Fibroblast of mammary gland (primary cell): ENCODE measurements around the gene STRC.
"Not testable (repeated sequence)": the region's sequence is repeated elsewhere in the genome, so short reads cannot be mapped to it uniquely, and the experiment has no call there.

Source experiments
- DNase-seq: peaks from one replicate; pipeline ENCODE4 v3.0.0-alpha.2; 2010; ENCODE audit warnings: low read depth
- H3K4me3 ChIP-seq: 2 replicates; pipeline ENCODE4 v1.5.1; 2011; ENCODE audit warnings: low read depth, mild to moderate bottlenecking, low read length, moderate library complexity; ENCODE audit not compliant: control insufficient read depth
- TF ChIP-seq, protein P1 (sequence below): conservative IDR thresholded peaks from 2 replicates; pipeline ENCODE4 v1.5.1; 2011; ENCODE audit warnings: low read depth, low read length, inconsistent platforms; ENCODE audit not compliant: control insufficient read depth, insufficient read depth

STRC gene

DNA sequence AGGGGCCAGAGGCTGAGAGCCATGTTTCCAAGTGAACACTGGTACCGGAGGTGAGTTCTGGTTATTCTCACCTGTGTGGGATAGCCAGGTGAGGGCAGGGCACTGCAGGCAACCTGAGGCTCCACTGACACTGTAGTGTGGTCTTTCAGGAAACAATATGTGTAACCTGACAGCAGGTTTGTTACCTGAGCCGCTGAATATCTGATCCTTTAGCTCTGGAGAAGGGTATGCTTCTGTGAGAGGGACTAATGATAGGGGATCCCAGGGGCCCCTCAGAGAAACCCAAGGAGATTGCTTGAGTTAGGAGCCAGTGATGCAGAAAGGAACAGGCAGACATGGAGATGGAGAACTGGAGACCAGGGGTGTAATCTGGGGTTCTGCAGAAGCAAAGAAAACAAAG, at the start of gene STRC:
Gene STRC (minus strand): TSS at position 101 of the 400 bp plus-strand sequence. CDS start 78 bp downstream, at position 23.
- H3K4me3 ChIP-seq, DNase-seq: not testable (repeated sequence)

DNA sequence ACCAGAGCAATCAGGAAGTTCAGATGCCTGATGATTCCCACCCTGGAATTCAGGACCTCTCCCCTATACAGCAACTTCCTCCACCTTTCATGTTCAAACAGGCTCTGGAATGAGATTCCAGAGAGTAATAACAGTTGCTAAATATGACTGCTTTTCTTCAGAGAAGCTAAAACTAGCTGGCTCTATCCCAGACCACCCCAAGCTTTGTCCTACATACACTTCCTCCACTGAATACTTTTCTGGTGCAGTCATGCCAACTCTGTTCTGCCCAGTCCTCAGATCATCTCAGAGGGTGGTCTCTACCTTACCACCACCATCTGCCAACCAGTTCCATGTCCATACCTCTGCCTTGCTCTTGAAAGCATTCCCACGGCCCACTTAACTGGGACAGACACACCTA, 47.6 kb upstream of the STRC start:
- not testable (repeated sequence) for DNase-seq, H3K4me3 ChIP-seq

DNA sequence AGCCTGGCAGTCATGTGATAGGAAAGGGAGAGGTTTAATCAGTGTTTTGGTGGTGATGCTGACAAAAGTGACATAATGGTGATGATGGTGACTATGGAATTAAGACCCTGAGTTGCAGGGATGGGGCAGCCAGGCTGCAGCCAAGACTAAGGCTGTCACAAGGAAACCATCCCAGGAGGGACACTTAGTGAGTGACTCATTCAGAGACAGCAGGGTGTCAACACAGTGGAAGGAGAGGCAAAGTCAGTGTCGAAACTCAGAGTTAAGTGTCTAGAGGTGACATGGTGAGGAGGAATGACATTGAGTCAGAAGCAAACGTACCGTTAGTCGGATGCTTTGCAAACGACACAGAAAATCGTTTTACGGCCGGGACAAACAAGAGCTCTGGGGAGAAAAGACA, 44.7 kb upstream of the STRC start:
- H3K4me3 ChIP-seq, DNase-seq: not testable (repeated sequence)

DNA sequence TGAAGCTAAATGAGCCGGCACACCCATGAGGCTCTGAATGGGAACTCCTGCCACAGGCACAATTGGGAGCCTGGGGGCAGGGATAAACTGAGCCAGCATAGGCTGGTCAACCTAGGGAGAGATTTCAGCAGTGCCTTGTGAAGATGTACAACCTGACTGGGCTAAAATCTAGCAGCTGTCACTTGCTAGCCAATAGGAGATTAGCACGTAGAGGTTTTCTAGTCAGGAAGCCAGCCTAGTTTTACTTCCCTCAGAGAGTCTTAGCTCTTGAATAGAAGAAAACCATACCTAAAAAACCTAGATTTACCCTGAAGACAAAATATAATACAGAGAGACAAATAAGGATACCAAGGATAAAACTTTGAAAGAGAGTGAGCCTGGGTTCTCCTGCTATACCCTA, 43.7 kb upstream of the STRC start:
- DNase-seq, H3K4me3 ChIP-seq: not testable (repeated sequence)

DNA sequence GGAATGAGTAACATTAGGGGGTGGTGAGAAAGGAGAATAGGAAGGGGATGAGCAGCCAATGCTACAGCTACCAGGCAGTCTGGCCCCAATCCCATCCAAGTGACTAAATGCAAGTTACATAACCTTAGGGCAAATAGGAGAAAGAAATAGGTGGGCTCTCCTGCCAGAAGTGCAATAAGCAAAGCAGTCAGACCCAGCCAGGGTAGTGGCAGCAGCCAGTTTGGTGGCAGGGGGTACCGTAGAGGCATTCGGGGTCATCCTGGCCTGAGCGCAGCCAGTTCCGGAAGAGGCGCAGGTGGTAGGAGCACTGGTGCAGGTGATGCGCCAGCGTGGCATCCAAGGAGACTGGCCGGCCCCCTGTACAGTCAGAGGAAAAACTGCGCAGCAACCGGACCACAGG, 41.1 kb upstream of the STRC start:
- DNase-seq, H3K4me3 ChIP-seq: not testable (repeated sequence)

DNA sequence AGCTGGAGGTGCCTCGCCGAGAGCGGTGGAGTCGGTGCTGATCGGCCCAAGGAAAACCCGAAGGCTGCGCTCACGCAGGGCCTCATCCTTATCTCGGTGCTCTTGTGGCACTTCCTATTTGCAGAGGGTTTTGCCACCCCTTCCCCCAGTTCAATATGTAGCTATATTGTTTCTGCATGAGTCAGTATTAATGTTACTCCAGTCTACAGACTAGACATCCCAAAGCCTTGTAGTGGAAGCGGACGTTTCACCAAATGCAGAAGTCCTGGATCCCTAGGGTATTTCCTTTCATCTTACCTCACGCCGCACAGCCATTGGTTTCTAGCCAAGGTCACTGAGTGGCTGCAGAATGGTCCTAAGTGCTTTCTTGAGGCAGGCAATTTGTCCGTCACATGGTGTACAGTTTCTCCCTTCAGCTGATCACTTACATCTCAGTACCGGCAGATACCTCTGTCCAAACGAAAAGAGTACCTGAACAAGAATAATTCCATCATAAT, 30.9 kb upstream of the STRC start:
- DNase-seq, H3K4me3 ChIP-seq: not testable (repeated sequence)

DNA sequence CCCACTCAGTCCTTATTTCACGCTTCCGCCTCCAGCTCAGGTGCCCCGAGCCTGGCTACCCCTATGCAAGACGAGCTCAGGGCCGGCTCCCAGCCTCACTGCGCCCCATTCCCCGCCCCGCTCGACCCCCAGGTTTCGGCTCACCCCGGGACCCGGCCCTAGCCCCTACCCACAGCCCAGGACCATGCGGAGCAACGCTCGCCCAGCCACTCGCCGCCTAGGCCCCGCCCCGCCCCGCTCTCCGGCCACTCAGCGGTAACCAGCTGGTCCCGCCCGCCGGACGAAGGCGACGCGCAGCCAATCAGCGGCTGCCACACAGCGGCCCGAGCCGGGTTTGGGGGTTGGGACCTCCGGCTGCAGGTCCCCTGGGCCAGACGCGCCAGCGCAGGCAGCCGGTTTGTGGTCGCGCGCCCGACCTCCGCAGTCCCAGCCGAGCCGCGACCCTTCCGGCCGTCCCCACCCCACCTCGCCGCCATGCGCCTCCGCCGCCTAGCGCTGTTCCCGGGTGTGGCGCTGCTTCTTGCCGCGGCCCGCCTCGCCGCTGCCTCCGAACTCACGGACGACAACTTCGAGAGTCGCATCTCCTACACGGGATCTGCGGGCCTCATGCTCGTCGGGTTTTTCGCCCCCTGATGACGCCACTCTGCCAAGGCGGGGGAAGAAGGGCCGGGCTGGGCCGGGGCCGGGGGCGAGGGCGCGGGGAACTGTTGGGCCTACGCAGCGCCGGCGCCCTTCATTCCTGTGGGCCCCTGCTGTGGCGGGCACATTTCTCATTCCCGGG, 30.2 kb upstream of the STRC start, which contains the start of gene CATSPER2:
Gene CATSPER2 (minus strand): TSS at position 196 of the 781 bp plus-strand sequence. CDS start 783 bp downstream, outside the sequence.
- TF ChIP-seq, protein P1, sequence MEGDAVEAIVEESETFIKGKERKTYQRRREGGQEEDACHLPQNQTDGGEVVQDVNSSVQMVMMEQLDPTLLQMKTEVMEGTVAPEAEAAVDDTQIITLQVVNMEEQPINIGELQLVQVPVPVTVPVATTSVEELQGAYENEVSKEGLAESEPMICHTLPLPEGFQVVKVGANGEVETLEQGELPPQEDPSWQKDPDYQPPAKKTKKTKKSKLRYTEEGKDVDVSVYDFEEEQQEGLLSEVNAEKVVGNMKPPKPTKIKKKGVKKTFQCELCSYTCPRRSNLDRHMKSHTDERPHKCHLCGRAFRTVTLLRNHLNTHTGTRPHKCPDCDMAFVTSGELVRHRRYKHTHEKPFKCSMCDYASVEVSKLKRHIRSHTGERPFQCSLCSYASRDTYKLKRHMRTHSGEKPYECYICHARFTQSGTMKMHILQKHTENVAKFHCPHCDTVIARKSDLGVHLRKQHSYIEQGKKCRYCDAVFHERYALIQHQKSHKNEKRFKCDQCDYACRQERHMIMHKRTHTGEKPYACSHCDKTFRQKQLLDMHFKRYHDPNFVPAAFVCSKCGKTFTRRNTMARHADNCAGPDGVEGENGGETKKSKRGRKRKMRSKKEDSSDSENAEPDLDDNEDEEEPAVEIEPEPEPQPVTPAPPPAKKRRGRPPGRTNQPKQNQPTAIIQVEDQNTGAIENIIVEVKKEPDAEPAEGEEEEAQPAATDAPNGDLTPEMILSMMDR: no peak
- no peak within 1 kb of the TSS for H3K4me3 ChIP-seq

DNA sequence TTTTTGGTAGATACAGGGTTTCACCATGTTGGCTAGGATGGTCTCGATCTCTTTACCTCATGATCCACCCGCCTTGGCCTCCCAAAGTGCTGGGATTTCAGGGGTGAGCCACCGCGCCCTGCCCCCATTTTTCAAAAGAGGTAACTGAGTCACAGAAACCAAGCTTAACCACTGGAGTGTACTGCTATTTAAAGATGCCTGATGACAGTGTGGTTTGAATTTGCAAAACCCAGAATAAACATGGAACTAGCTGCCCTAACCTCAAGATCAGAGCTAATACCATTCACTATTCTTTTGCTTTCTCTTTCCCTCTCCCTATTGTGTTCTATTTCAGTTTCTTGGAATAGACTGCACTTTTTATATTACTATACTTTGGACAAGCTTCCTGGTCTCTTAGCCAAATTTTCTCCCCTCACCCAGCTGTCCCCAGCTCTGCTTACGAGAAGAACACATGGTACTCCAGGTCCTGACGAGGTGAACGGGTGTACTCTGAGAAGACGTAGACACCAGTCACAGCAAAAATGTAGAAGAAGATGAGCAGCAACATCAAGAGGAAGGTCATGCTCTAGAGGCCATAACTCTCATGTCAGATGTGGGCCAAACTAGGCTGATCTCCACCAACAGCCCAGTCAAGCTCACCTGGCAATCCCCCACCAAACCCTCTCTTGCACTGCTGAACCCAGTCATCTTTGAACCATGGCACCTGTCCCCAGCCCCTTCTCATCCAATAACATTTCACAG, 20.0 kb upstream of the STRC start:
- H3K4me3 ChIP-seq, DNase-seq: not testable (repeated sequence)

More for the DNA sequence above, 30.2 kb upstream of the STRC start, which contains the start of gene CATSPER2:
- DNase-seq: no peak

DNA sequence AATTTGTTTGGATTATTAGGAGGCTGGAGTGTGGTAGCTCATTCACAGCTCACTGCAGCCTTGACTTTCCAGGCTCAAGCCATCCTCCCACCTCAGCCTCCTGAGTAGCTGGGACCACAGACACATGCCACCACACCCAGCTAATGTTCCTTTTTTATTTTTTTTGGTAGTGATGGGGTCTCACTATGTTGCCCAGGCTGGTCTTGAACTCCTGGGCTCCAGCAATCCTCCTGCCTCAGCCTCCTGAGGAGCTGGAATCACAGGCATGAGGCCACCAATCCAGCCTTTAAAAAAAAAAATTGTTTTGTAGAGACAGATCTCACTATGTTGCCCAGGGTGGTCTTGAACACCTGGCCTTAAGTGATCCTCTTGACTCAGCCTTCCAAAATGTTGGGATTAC, 8.3 kb upstream of the STRC start:
- not testable (repeated sequence) for DNase-seq, H3K4me3 ChIP-seq

DNA sequence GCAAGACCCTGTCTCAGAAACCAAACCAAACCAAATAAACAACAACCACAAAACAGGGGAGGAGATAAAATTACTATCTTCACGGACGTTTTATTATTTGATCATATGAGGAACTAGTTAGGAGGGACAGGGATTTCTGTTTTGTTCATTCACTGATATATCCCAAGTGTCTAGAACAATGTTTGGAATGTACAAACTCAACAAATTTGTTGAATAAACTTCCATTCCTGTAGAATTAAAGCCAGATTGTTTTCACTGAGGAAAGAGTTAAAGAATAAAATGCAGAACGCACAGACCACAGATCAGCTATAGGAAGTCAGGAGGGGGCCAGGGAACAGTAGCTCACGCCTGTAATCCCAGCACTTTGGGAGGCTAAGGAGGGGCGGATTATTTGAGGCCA, 6.5 kb upstream of the STRC start:
- TF ChIP-seq, protein P1: no peak
- no peak for DNase-seq
- H3K4me3 ChIP-seq: no peak overlapping the region

DNA sequence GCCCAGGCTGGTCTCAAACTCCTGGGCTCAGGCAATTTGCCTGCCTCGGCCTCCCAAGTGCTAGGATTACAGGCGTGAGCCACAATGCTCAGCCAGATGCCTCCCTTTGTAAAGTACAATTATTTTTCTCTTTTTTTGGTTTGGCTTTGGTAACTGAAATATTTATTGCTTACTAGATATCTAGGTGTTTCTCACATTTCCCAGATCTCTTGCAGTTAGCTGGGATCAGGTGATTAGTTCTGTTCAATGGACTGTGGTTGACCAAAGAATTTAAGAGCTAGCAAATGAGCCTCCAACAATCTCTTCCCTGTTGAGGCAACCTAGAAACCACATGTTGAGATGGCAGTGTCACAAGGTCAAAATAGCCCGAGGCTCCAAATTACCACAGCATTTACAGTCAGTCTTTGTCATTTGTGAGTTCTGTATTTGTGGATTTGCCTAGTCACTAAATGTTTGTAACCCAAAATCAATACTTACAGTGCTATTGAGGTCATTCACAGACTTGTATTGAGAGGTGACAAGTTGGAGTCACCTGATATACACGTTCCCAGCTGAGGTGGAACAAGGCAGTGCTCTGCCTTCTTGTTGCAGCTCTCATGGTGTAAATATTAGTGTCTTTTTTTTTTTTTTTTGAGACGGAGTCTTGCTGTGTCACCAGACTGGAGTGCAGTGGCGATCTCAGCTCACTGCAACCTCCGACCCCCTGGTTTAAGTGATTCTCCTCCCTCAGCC, 3.6 kb upstream of the STRC start:
- not testable (repeated sequence) for DNase-seq, H3K4me3 ChIP-seq

DNA sequence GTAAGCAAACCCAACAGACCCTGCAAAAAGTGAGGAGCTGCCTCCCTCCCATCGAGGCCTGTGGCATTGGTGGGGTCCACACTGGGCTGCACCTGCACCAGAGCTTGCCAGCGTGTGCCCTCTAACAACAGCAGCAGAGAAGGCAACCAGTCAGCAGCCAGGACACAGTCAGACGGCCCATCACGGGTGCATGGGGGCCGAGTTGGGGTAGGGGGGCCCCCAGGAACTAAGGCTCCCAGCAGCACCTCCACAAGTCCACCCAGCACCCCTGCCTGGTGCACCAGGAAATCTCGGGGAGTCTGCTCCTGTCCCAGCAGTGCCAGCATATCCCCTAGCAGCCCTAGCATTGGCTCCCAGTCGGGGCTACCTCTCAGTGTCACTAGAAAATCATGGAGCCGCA, 850 bp downstream of the STRC start:
- DNase-seq, H3K4me3 ChIP-seq: not testable (repeated sequence)

DNA sequence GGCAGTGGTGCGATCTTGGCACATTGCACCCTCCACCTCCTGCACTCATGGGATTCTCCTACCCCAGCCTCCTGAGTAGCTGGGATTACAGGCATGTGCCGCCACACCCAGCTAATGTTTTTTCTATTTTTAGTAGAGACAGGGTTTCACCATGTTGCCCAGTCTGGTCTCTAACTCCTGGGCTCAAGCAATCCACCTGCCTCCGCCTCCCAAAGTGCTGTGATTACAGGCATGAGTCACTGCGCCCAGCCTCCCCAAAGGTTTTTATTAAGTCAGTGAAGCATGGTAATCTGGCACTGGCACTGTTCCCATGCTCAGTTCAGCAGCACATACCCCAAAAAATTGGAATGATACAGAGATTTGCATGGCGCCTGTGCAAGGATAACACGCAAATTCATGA, 16.4 kb downstream of the STRC start:
- DNase-seq, H3K4me3 ChIP-seq: not testable (repeated sequence)

DNA sequence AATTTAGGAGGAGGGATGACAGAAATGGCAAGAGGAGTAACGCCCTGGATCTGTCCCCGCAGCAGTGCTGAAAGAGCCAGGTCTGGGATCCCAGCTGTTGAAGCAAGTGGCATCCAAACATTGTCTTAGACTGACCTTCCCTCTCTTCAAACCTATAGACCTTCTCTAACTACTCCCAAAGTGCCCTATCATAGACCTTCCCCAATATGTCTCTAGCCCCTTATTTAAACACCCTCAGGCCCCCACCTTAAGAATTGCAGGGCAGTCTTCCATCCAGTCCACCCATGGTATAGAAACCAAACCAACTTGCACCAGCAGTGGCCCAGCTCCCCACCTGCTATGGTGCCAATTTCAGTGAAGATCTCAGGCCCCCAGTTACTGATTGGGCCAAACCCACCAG, 18.4 kb downstream of the STRC start:
- not testable (repeated sequence) for H3K4me3 ChIP-seq, DNase-seq

DNA sequence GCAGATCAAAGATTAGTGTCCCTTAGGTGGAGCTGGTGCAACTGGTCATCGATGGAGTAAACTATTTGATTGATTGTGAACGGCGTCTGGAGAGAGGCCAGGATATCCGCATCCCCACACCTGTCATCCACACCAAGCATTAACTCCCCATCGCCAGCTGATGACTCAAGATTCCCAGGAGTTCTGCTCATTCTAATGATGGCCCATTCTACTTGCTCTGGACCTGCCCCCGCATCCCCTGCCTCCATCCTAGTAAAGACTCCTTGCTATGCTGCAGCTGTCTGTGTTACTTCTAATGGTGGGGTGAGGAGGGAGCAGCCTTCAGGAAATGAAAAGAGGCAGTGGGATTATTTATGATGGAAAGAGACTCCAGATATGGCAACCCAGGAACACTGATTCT, 19.5 kb downstream of the STRC start:
- H3K4me3 ChIP-seq, DNase-seq: not testable (repeated sequence)
